ENCODE results near the gene SLC27A2.

SLC27A2 gene

GRCh38 chr15:50281427-50281826 is 99.4 kb downstream of the SLC27A2 start:
- DNase-seq = no peak
